Chondrocyte (in vitro differentiated cells): ENCODE data around the gene SPTBN4. TPM values are rescaled to one million over a fixed set of nuclear protein-coding genes. Genes with fewer than 3 reads are reported as not detected.
"Not testable (repeated sequence)": the region's sequence is repeated elsewhere in the genome, so short reads cannot be mapped to it uniquely, and the experiment has no call there.

ENCODE experiments used
- DNase-seq: peaks from one replicate; pipeline ENCODE4 v3.0.0; 2021; ENCODE audit warnings: mixed read lengths, low spot score
- H3K27ac Mint-ChIP-seq: one replicate; pipeline ENCODE4 v1.8.0; 2021; ENCODE audit warnings: mild to moderate bottlenecking, moderate library complexity, mixed read lengths; ENCODE audit not compliant: unreplicated experiment
- H3K27me3 Mint-ChIP-seq: 2 replicates; pipeline ENCODE4 v1.8.0; 2021; ENCODE audit warnings: low read depth, mixed read lengths
- H3K36me3 Mint-ChIP-seq: 2 replicates; pipeline ENCODE4 v1.8.0; 2021; ENCODE audit warnings: low read depth, mixed read lengths
- H3K4me1 Mint-ChIP-seq: 2 replicates; pipeline ENCODE4 v1.8.0; 2021; ENCODE audit warnings: low read depth, mild to moderate bottlenecking, mixed read lengths
- H3K4me3 Mint-ChIP-seq: one replicate; pipeline ENCODE4 v1.8.0; 2021; ENCODE audit warnings: mild to moderate bottlenecking, moderate library complexity, mixed read lengths; ENCODE audit not compliant: unreplicated experiment
- H3K9me3 Mint-ChIP-seq: 2 replicates; pipeline ENCODE4 v1.8.0; 2021; ENCODE audit warnings: low read depth, mixed read lengths
- total RNA-seq: library from RNA; stranded (reverse); gene quantifications from 3 replicates; pipeline ENCODE4 v1.2.1, GENCODE V29; 2021
- TF ChIP-seq, protein P1 (sequence below): fragments of 200-600 bp; sonication (generic); IDR thresholded peaks from 2 replicates; pipeline ENCODE4 v1.5.0; 2021; ENCODE audit warnings: antibody characterized with exemption, mild to moderate bottlenecking, moderate library complexity

Gene SPTBN4
- total RNA-seq, 1 donor from 2014 or later = 2.5 TPM

- peaks cover 6% of the 10 kb centered on the region for H3K36me3 Mint-ChIP-seq
- peaks cover 31% of the 10 kb centered on the region for H3K4me1 Mint-ChIP-seq
- peak overlapping the region; percentile 63 for H3K4me3 Mint-ChIP-seq
- H3K27me3 Mint-ChIP-seq = no peaks in the 10 kb centered on the region
- no peak for DNase-seq
- peak overlapping the region; percentile 87 for H3K27ac Mint-ChIP-seq
- H3K9me3 Mint-ChIP-seq = no peaks in the 10 kb centered on the region
- TF ChIP-seq, protein P1, sequence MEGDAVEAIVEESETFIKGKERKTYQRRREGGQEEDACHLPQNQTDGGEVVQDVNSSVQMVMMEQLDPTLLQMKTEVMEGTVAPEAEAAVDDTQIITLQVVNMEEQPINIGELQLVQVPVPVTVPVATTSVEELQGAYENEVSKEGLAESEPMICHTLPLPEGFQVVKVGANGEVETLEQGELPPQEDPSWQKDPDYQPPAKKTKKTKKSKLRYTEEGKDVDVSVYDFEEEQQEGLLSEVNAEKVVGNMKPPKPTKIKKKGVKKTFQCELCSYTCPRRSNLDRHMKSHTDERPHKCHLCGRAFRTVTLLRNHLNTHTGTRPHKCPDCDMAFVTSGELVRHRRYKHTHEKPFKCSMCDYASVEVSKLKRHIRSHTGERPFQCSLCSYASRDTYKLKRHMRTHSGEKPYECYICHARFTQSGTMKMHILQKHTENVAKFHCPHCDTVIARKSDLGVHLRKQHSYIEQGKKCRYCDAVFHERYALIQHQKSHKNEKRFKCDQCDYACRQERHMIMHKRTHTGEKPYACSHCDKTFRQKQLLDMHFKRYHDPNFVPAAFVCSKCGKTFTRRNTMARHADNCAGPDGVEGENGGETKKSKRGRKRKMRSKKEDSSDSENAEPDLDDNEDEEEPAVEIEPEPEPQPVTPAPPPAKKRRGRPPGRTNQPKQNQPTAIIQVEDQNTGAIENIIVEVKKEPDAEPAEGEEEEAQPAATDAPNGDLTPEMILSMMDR = no peak
Measured at GRCh38 chr19:40423938-40424337, 42.9 kb upstream of the SPTBN4 start.

GRCh38 chr19:40424637-40425449 is 42.0 kb upstream of the SPTBN4 start:
- Mint-ChIP-seq H3K27ac (peak overlapping the region; percentile 98), H3K36me3 (peaks cover 6% of the 10 kb centered on the region), H3K4me3 (peak overlapping the region; percentile 93), H3K27me3 (no peaks in the 10 kb centered on the region), H3K4me1 (peaks cover 31% of the 10 kb centered on the region), H3K9me3 (no peaks in the 10 kb centered on the region)
- TF ChIP-seq, protein P1 = no peak
- DNase-seq = no peak

GRCh38 chr19:40425450-40426287 is 41.1 kb upstream of the SPTBN4 start, which contains the start of gene SERTAD1:
Gene SERTAD1, minus strand, starts transcription at chr19:40425992. Its CDS starts 2,446 bp downstream, at chr19:40423546.
- Mint-ChIP-seq H3K4me1 (peaks cover 29% of the 10 kb centered on the region), H3K36me3 (peaks cover 6% of the 10 kb centered on the region), H3K27ac (peak within 1 kb of the TSS; percentile 98), H3K27me3 (no peaks in the 10 kb centered on the region), H3K9me3 (no peaks in the 10 kb centered on the region), H3K4me3 (peak within 1 kb of the TSS; percentile 93)
- DNase-seq = peak; percentile 100
- TF ChIP-seq, protein P1 = peak; percentile 96

DNA sequence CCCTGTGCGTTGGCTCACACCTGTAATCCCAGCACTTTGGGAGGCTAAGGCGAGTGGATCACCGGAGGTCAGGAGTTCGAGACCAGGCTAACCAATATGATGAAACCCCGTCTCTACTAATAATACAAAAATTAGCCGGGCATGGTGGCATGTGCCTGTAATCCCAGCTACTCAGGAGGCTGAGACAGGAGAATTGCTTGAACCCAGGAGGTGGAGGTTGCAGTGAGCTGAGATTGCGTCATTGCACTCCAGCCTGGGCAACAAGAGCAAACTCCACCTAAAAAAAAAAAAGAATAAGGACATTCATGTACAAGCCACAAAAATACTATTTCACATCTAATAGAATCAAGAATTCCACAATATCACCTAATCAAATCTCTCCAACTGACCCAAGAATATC is 38.6 kb upstream of the SPTBN4 start:
- not testable (repeated sequence) for H3K27me3 Mint-ChIP-seq, H3K4me3 Mint-ChIP-seq, H3K27ac Mint-ChIP-seq, H3K36me3 Mint-ChIP-seq, H3K9me3 Mint-ChIP-seq, DNase-seq
- peaks cover 21% of the 10 kb centered on the region for H3K4me1 Mint-ChIP-seq

DNA sequence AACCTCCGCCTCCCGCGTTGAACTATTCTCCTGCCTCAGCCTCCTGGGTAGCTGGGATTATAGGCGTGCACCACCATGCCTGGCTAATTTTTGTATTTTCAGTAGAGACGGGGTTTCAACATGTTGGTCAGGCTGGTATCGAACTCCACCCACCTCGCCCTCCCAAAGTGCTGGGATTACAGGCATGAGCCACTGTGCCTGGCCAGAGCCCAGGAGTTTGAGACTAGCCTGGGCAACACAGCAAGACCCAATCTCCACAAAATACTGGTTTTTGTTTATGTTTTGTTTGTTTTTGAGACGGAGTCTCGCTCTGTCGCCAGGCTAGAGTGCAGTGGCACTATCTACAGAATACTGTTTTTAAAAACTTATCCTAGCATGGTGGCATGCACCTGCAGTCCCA is 36.6 kb upstream of the SPTBN4 start:
- not testable (repeated sequence) for DNase-seq, H3K4me3 Mint-ChIP-seq, H3K27ac Mint-ChIP-seq, H3K36me3 Mint-ChIP-seq, H3K9me3 Mint-ChIP-seq, H3K27me3 Mint-ChIP-seq
- H3K4me1 Mint-ChIP-seq = peaks cover 21% of the 10 kb centered on the region

GRCh38 chr19:40431698-40432097 is 35.1 kb upstream of the SPTBN4 start:
- Mint-ChIP-seq H3K4me3 (no peak overlapping the region), H3K27me3 (no peaks in the 10 kb centered on the region), H3K27ac (no peak overlapping the region), H3K36me3 (no peaks in the 10 kb centered on the region), H3K9me3 (no peaks in the 10 kb centered on the region), H3K4me1 (peaks cover 15% of the 10 kb centered on the region)
- no peak for DNase-seq
- TF ChIP-seq, protein P1 = no peak

DNA sequence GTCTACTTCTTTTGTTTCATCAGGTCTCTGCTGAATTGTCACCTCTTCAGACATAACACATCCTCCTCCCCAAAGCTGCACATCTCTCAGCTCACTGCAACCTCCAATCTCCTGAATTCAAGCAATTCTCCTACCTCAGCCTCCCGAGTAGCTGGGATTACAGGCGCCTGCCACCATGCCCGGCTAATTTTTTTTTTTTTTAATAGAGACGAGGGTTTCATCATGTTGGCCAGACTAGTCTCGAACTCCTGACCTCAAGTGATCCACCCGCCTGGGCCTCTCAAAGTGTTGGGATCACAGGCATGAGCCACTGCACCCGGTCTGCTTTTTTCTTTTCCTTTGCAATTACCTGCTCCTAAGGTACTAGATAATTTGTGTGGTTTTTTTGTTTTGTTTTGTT is 34.0 kb upstream of the SPTBN4 start:
- not testable (repeated sequence) for H3K36me3 Mint-ChIP-seq, DNase-seq, H3K27me3 Mint-ChIP-seq, H3K9me3 Mint-ChIP-seq
- H3K4me3 Mint-ChIP-seq = peak overlapping the region; percentile 77
- H3K27ac Mint-ChIP-seq = peak overlapping the region; percentile 100
- peaks cover 15% of the 10 kb centered on the region for H3K4me1 Mint-ChIP-seq
